Psoas muscle (tissue), 8 donors: ENCODE results near the gene TNS3. TPM values are rescaled to one million over a fixed set of nuclear protein-coding genes. Genes with fewer than 3 reads are reported as not detected.

ENCODE experiments used
- ATAC-seq, 4 donors: fragments of 200-7000 bp; cut with Tn5 transposase; one replicate each; pipeline ENCODE4 v1.9.1; 2020; ENCODE audit warnings: moderate library complexity in 3 of 4, mild to moderate bottlenecking in 2 of 4
- DNase-seq, 2 donors: peaks; one replicate each; pipeline ENCODE4 v3.0.0-alpha.2; 2020
- H3K27ac ChIP-seq: fragments of 200-600 bp; one replicate; pipeline ENCODE4 v1.8.0; 2022
- H3K27me3 ChIP-seq, 3 donors: fragments of 200-600 bp in 1 of 3; one replicate each; pipeline versions ENCODE4 v1.6.1 to v1.8.0; 2013 to 2022; ENCODE audit warnings: low read length in 2 of 3, mild to moderate bottlenecking in 2 of 3, moderate library complexity in 1 of 3; ENCODE audit not compliant: insufficient read depth in 3 of 3
- H3K36me3 ChIP-seq, 2 donors: fragments of 200-600 bp in 1 of 2; one replicate each; pipeline versions ENCODE4 v1.6.1 to v1.8.0; 2013 to 2022; ENCODE audit warnings: low read depth in 1 of 2, mild to moderate bottlenecking in 1 of 2, moderate library complexity in 1 of 2; ENCODE audit not compliant: insufficient read depth in 1 of 2
- H3K4me1 ChIP-seq: fragments of 200-600 bp; one replicate; pipeline ENCODE4 v1.8.0; 2022
- H3K4me3 ChIP-seq: fragments of 200-600 bp; one replicate; pipeline ENCODE4 v1.8.0; 2022; ENCODE audit warnings: mild to moderate bottlenecking
- H3K9me3 ChIP-seq: fragments of 200-600 bp; one replicate; pipeline ENCODE4 v1.8.0; 2022
- WGBS, 3 donors: extraction: QIAGEN DNeasy Blood & Tissue Kit; methylation state at CpG; one replicate each; pipeline versions ENCODE4 v1.1.6 to v1.1.7; 2013; 5-methylcytosine and 5-hydroxymethylcytosine counted together
- intact Hi-C, 2 donors: fragments of 100-400 bp; cut with DNase I; formaldehyde crosslinking; loops; one replicate each; pipeline versions ENCODE4 v1.11.0 to v1.14.2; 2022
- polyA plus RNA-seq, 3 donors: library from polyadenylated mRNA; stranded (reverse); fragments of 200-250 nt; gene quantifications; one replicate each; pipeline ENCODE4 v1.2.3, GENCODE V29; 2013
- total RNA-seq, 4 donors: library from RNA; stranded (reverse); fragmentation: NEBNext Ultra II Directional in 2 of 4; extraction: Animal tissue kit (Norgen Biotek cat#: 25700) in 2 of 4; gene quantifications; one replicate each; pipeline versions ENCODE4 v1.2.1 to v1.2.4, GENCODE V29; 2021 to 2023
- TF ChIP-seq, protein P1 (sequence below): fragments of 200-600 bp; IDR thresholded peaks from one replicate; pipeline ENCODE4 v1.8.0; 2022; ENCODE audit warnings: antibody characterized with exemption
- donor health status: healthy with polysubstance abuse.
- donor health status: DM: no; HTN: no; CAD: no; lungs with moderate emphysema.
- donor health status: Bipolar disorder and iron deficiency.
- donor health status: healthy.
- donor health status: DM: yes; HTN: yes; CAD: no.
- donor health status: DM: no; HTN: no; CAD: no.
- donor health status: DM: no; HTN: no; CAD: no.
- donor health status: DM: yes; HTN: yes; CAD: no.

TNS3 gene
- total and polyA plus RNA-seq, 7 donors: 11.5 to 75.3 (median 35.0) TPM

DNA sequence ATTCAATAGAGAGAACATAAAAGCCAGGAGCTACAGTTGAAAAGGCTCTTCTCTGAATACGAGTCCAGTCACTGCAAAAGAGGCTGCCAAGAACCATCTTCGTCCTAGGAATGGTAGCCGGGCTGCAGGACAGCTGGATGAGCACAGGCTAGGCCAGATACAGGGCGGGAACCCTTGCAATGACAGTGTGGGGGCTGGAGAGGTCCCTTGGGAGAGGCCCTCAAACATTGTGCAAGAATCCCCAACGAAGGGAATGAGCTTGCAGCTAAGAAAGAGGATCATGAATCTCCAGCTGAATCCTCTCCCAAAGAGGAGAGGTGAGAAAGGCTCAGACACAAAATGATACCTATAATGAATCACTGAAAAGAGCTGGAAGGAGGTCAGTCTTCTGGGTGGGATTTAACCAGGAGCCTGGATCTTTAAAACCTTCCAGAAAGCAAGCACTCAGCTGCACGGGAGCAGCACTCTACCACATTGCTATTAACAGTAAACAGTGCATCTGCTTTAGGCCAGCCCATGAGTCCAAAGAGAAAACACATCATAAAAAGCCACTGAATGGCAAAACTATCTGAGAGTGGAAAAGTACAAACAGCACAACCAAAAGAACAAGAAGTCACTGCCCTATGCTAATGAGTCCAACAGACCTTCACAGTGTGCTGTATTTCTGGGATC lies 287.9 kb downstream of the TNS3 start:
- H3K4me1 ChIP-seq: peaks cover 33% of the 10 kb centered on the region
- ATAC-seq (peak; percentile 18 to 59 (median 58)), DNase-seq (peak; percentile 69 to 77)
- 55 to 60% (median 58%) methylated on average over 6 of the region's 6 CpGs for WGBS, 3 donors
- TF ChIP-seq, protein P1, sequence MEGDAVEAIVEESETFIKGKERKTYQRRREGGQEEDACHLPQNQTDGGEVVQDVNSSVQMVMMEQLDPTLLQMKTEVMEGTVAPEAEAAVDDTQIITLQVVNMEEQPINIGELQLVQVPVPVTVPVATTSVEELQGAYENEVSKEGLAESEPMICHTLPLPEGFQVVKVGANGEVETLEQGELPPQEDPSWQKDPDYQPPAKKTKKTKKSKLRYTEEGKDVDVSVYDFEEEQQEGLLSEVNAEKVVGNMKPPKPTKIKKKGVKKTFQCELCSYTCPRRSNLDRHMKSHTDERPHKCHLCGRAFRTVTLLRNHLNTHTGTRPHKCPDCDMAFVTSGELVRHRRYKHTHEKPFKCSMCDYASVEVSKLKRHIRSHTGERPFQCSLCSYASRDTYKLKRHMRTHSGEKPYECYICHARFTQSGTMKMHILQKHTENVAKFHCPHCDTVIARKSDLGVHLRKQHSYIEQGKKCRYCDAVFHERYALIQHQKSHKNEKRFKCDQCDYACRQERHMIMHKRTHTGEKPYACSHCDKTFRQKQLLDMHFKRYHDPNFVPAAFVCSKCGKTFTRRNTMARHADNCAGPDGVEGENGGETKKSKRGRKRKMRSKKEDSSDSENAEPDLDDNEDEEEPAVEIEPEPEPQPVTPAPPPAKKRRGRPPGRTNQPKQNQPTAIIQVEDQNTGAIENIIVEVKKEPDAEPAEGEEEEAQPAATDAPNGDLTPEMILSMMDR: no peak
- H3K9me3 ChIP-seq: no peaks in the 10 kb centered on the region
- no peaks in the 10 kb centered on the region for H3K27me3 ChIP-seq
- H3K4me3 ChIP-seq: no peak overlapping the region
- H3K27ac ChIP-seq: peak overlapping the region; percentile 85
- intact Hi-C loops: loop anchor here in 1 of 2 donors (5.0 kb wide), 1 partner anchor 43 kb away; no protein-coding TSS in a partner anchor
- H3K36me3 ChIP-seq: peaks cover 3 to 56% of the 10 kb centered on the region in 2 donors

DNA sequence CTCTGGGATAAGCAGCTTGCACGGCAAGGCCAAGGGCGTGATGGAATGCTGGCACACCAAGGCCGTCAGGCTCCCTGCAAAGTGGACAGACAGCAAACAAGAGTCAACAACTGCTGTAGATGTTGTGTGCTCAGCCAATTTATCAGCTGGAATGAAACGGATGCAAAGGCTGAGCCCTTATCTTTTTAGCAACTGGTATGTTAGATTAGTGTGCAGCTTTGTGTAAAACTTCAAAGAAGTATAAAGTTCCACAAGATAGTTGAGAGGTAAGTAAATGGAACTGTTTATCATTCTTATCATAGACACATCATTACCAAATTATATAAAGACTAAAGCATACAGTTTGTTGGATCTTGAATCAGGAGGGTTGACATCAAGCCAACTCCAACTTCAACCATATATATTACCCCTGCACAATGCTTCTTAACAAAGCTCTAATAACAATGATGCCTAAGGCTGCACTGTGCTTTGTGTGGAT lies 289.0 kb downstream of the TNS3 start:
- Histone ChIP-seq H3K27me3 (no peaks in the 10 kb centered on the region), H3K4me1 (peaks cover 33% of the 10 kb centered on the region), H3K9me3 (no peaks in the 10 kb centered on the region), H3K27ac (peak overlapping the region; percentile 85), H3K4me3 (no peak overlapping the region), H3K36me3 (peaks cover 3 to 68% of the 10 kb centered on the region in 2 donors)
- 75 to 88% (median 79%) methylated on average over 4 of the region's 4 CpGs for WGBS, 3 donors
- DNase-seq: no peak
- TF ChIP-seq, protein P1: no peak
- no peak for ATAC-seq
- intact Hi-C loops: loop anchor here in 1 of 2 donors (5.0 kb wide), 1 partner anchor 44 kb away; no protein-coding TSS in a partner anchor

DNA sequence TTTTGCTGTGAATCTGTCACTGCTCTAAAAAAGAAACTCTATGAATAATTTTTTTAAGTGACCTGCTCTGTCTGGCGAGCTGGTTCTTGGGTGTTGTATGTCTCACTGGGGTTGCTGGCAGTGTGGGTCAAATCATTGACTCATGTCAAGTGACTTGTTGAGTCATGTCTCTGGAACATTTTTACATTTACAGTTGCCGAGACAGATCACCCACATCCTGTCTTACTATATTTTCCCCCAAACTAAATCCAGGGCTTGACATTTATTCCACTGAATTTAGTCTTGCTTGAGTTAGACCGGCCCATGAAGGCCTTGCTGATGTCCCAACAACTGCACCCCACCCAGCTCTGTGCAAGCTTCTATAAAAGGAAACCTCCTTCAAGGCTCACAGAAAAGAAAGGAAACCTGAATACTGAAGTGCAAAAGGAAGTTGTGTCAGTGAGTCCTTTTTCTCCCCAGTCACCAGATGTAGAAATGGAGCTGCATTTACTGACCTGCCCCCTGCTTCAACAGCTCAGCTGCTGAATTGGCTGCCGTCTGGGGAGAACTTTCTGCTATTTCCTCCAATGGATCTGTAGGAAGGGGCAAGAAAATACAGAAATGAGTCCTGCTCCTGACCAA lies 290.3 kb downstream of the TNS3 start:
- Histone ChIP-seq H3K4me3 (no peak overlapping the region), H3K27ac (peak overlapping the region; percentile 85), H3K9me3 (no peaks in the 10 kb centered on the region), H3K36me3 (peaks cover 3 to 61% of the 10 kb centered on the region in 2 donors), H3K27me3 (no peaks in the 10 kb centered on the region), H3K4me1 (peaks cover 33% of the 10 kb centered on the region)
- TF ChIP-seq, protein P1: no peak
- DNase-seq (no peak), ATAC-seq (peak; percentile 85 to 89 (median 86))
- 33 to 57% (median 53%) methylated on average over 4 of the region's 4 CpGs for whole genome bisulfite sequencing, 3 donors
- intact Hi-C loops: loop anchor here in 1 of 2 donors (5.0 kb wide), 1 partner anchor 46 kb away; no protein-coding TSS in a partner anchor

DNA sequence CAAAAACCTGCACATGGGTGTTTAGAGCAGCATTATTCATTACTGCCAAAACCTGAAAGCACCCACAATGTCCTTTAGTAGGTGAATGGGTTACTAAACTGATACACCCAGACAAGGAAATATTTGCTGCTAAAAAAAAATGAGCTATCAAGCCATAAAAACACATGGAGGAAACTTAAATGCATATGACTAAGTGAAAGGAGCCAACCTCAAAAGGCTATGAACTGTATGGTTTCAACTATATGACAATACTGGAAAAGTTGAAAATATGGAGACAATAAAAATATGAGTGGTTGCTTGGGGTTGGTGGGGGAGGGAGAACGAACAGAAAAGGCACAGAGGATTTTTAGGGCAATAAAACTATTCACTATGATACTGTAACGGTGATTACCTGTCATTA lies 291.0 kb downstream of the TNS3 start:
- peaks cover 3 to 55% of the 10 kb centered on the region in 2 donors for H3K36me3 ChIP-seq
- intact Hi-C loops: loop anchor here in 1 of 2 donors (5.0 kb wide), 1 partner anchor 46 kb away; no protein-coding TSS in a partner anchor
- H3K4me1 ChIP-seq: peaks cover 33% of the 10 kb centered on the region
- 97 to 98% (median 98%) methylated on average over 2 of the region's 2 CpGs for WGBS, 3 donors
- H3K9me3 ChIP-seq: no peaks in the 10 kb centered on the region
- peak overlapping the region; percentile 85 for H3K27ac ChIP-seq
- no peak overlapping the region for H3K4me3 ChIP-seq
- TF ChIP-seq, protein P1: no peak
- ATAC-seq: no peak
- DNase-seq: no peak
- H3K27me3 ChIP-seq: no peaks in the 10 kb centered on the region
